ENCODE data around the gene EBF3.

- TF ChIP-seq CTCF (IDR thresholded peaks at IDR 0.05; ENCODE audit: extremely low read depth in 1 of 2, insufficient read depth in 1 of 2, low read depth in 1 of 2, low read length in 2 of 2) (no peak), POLR2A (IDR thresholded peaks at IDR 0.05; ENCODE audit: low read depth, low read length) (no peak), EZH2 (IDR thresholded peaks at IDR 0.05; ENCODE audit: borderline replicate concordance, low read depth, low read length, severe bottlenecking) (no peak), MAX (IDR thresholded peaks at IDR 0.05; ENCODE audit: insufficient read depth, insufficient read length) (no peak), FOS (IDR thresholded peaks at IDR 0.05; ENCODE audit: borderline replicate concordance, insufficient read depth, low read length) (no peak), GATA2 (IDR thresholded peaks at IDR 0.05; ENCODE audit: insufficient read depth, insufficient read length, low read depth, low read length) (no peak), POLR2AphosphoS5 (IDR thresholded peaks at IDR 0.05; ENCODE audit: insufficient read depth, low read depth, low read length) (no peak), MYC (IDR thresholded peaks at IDR 0.05; ENCODE audit: low read depth, low read length) (no peak), JUN (IDR thresholded peaks at IDR 0.05; ENCODE audit: borderline replicate concordance, insufficient read depth, insufficient read length, low read depth) (no peak)
These were observed 171.9 kb downstream of the EBF3 start for GRCh38 chr10:129792141-129792540.
